Ishikawa (cell line): Measurements from ENCODE around the gene MINDY1.

ENCODE experiments used
- CEBPB ChIP-seq: IDR thresholded peaks from 2 replicates; pipeline ENCODE4 v1.6.1; 2012
- CREB1 ChIP-seq: IDR thresholded peaks from 2 replicates; pipeline ENCODE4 v1.6.1; 2012; ENCODE audit warnings: low read depth
- EGR1 ChIP-seq: IDR thresholded peaks from 2 replicates; pipeline ENCODE4 v1.6.1; 2012
- EP300 ChIP-seq: IDR thresholded peaks from 2 replicates; pipeline ENCODE4 v1.6.1; 2012; ENCODE audit warnings: borderline replicate concordance
- FOXM1 ChIP-seq: IDR thresholded peaks from 2 replicates; pipeline ENCODE4 v1.6.1; 2012; ENCODE audit warnings: low read depth, borderline replicate concordance
- MAX ChIP-seq: IDR thresholded peaks from 2 replicates; pipeline ENCODE4 v1.6.1; 2012
- NFIC ChIP-seq: IDR thresholded peaks from 2 replicates; pipeline ENCODE4 v1.6.1; 2012
- RAD21 ChIP-seq: IDR thresholded peaks from 2 replicates; pipeline ENCODE4 v1.6.1; 2012; ENCODE audit warnings: low read depth
- REST ChIP-seq: IDR thresholded peaks from 2 replicates; pipeline ENCODE4 v1.6.1; 2012; ENCODE audit warnings: low read depth, mild to moderate bottlenecking
- TAF1 ChIP-seq: IDR thresholded peaks from 2 replicates; pipeline ENCODE4 v1.6.1; 2012; ENCODE audit warnings: low read depth, mild to moderate bottlenecking
- TCF12 ChIP-seq: IDR thresholded peaks from 2 replicates; pipeline ENCODE4 v1.6.1; 2012; ENCODE audit warnings: low read depth
- TEAD4 ChIP-seq: IDR thresholded peaks from 2 replicates; pipeline ENCODE4 v1.6.1; 2012
- YY1 ChIP-seq: IDR thresholded peaks from 2 replicates; pipeline ENCODE4 v1.6.1; 2012; ENCODE audit warnings: low read depth
- ZBTB7A ChIP-seq: IDR thresholded peaks from 2 replicates; pipeline ENCODE4 v1.6.1; 2012; ENCODE audit warnings: low read depth
- TF ChIP-seq, protein P1 (sequence below): IDR thresholded peaks from 2 replicates; pipeline ENCODE4 v1.6.1; 2012

The MINDY1 gene

DNA sequence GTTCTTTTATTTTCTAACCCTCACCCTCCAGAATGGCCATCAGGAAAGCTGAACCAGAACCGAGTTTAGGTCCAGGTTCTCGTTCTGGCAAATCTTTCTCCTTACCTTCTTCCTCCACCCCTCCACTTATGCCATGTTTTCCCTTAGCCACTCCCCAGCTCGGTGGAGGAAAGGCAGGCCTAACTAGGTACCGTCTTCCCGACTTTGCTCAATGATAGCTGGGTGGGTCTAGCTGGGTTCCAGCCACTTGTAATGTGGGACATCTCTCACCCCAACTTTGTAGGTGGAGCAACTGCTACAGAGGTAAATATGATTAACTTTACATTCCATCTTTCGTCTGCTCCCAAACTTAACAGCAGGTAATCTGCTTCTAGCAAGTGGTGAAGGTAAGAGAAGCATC is 30.3 kb upstream of the MINDY1 start:
- TF ChIP-seq TEAD4 = no peak
- no peak for TF ChIP-seq ZBTB7A
- no peak for TF ChIP-seq CREB1
- no peak for TF ChIP-seq TAF1
- TF ChIP-seq YY1 = no peak
- no peak for TF ChIP-seq REST
- TF ChIP-seq RAD21 = no peak
- no peak for TF ChIP-seq TCF12
- no peak for TF ChIP-seq CEBPB
- no peak for TF ChIP-seq MAX
- TF ChIP-seq, protein P1, sequence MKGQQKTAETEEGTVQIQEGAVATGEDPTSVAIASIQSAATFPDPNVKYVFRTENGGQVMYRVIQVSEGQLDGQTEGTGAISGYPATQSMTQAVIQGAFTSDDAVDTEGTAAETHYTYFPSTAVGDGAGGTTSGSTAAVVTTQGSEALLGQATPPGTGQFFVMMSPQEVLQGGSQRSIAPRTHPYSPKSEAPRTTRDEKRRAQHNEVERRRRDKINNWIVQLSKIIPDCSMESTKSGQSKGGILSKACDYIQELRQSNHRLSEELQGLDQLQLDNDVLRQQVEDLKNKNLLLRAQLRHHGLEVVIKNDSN = no peak
- TF ChIP-seq NFIC = no peak
- TF ChIP-seq FOXM1 = no peak
- TF ChIP-seq EP300 = no peak

GRCh38 chr1:151036356-151036755 is 29.7 kb upstream of the MINDY1 start, which contains the start of gene BNIPL:
Gene BNIPL, plus strand, starts transcription at chr1:151036586. Its CDS starts 140 bp downstream, at chr1:151036726.
- TF ChIP-seq TCF12 (0 out of 2 replicates have a peak, but pooled peaks have one; percentile 23), EP300 (no peak), ZBTB7A (no peak), RAD21 (no peak), CREB1 (no peak), YY1 (no peak), REST (no peak), NFIC (no peak), CEBPB (no peak), FOXM1 (no peak), EGR1 (peak; percentile 39; the same call in 1 of the 2 replicates)
- TF ChIP-seq, protein P1 = no peak

DNA sequence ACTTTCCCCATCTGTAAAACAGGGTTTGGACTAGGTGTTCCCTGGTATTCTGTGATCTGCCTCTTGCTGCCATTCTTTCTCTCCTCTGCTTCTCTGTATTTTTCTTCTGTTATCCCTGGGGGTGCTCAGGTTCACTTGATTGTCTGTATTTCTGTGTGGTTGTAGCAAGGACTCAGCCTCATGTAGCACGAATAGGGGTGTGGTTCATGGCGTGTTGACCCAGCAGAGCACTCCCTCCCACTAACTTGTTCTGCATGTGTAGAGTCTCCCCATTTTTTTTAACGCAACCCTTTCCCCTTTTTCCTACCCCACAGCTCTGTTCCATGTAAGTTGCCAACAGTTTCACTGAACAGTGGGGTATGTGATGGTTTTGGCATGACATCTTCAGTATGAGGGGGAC is 28.5 kb upstream of the MINDY1 start:
- TF ChIP-seq RAD21 (no peak), CEBPB (no peak), TCF12 (no peak), TEAD4 (no peak), ZBTB7A (no peak), TAF1 (no peak), REST (no peak), MAX (no peak), EP300 (no peak), EGR1 (no peak), YY1 (no peak), CREB1 (no peak), FOXM1 (no peak), NFIC (no peak)
- TF ChIP-seq, protein P1 = no peak

DNA sequence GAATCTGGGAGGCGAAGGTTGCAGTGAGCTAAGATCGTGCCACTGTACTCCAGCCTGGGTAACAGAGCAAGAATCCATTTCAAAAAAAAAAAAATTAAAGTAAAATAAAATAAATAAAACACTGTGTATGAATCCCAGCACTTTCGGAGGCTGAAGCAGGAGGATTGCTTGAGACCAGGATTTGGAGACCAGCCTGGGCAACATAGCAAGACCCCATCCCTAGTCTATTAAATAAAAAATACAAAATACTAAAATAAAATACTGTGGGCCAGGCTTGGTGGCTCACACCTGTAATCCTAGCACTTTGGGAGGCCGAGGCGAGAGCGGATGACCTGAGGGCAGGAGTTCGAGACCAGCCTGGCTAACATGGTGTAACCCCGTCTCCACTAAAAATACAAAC is 25.5 kb upstream of the MINDY1 start:
- no peak for TF ChIP-seq YY1
- no peak for TF ChIP-seq NFIC
- TF ChIP-seq CEBPB = no peak
- no peak for TF ChIP-seq REST
- TF ChIP-seq FOXM1 = no peak
- TF ChIP-seq ZBTB7A = no peak
- TF ChIP-seq MAX = no peak
